GM19395 (cell line): ENCODE data around the gene CBX2.
"Not testable (repeated sequence)": the region's sequence is repeated elsewhere in the genome, so short reads cannot be mapped to it uniquely, and the experiment has no call there.

Source experiments
- ATAC-seq: cut with Tn5 transposase; IDR thresholded peaks from one replicate; pipeline ENCODE4 v1.9.1; 2021; ENCODE audit warnings: mild to moderate bottlenecking, moderate library complexity; ENCODE audit not compliant: unreplicated experiment

Gene CBX2

DNA sequence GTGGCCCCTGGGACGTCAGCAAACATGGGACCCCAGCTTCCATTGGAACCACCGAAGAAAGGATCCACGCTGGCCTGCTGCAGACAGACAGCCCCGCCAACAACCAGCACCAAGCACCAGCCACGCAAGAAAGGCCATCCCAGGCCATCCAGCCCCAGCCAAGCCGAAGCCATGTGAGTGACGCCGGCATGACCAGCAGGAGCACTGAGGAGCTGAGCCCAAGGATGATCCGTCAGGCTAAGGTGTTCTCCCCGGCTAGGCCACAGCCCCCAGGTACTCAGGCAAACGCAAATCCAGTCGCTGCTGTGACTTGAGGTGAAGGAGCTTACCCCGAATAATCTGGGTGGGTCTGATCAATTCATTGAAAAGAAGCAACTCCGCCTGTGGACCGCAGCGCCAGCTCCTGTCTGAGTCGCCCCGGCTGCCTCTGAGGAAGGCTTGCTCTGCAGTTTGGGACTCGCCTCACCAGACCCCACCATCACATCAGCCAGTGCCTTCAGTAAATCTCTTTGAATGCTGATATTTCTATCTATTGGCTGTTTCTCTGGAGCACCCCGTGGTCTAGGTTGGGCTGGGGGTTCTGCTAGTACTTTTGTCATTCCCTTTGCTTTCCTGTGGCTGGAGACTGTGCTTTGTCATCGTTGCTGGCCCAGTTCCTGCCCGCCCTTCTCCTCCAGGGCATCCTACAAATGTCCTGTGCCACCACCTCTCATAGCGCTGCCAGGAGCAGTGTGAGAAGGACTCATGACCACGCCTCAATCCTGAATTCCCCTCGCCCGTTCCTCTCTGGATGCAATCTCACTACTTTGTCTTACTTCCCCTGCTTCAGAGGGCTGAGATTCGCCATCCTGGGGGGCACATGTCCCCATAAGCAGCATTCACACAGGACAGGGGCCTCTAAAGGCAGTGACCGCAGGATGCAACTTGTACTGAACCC is 8.1 kb upstream of the CBX2 start:
- no peak for ATAC-seq

DNA sequence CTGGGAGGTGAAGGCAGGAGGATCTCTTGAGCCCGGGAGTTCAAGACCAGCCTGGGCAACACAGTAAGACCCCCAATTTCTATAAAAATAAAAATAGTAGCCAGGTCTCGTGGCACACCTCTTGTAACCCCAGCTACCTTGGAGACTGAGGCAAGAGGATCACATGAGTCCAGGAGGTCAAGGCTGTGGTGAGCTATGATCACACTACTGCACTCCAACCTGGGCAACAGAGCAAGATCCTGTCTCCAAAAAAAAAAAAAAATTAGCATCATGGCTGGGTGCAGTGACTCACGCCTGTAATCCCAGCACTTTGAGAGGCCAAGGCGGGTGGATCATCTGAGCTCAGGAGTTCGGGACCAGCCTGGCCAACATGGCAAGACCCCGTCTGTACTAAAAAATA is 6.7 kb upstream of the CBX2 start:
- no peak for ATAC-seq

DNA sequence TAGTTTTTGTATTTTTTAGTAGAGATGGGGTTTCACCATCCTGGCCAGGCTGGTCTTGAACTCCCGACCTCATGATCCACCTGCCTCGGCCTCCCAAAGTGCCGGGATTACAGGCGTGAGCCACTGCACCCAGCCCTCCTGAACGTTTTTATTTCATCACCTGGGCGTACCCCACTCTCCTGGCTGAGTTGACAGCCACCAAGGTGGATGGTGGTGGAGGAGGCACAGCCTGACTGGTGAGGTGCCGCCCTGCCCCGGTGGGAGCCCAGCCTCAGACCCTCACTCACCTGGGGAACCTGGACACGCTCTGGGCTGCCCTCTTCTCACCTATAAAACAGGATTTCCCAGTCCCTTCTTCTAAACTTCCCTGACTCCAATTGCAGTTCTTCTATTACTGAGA is 5.2 kb upstream of the CBX2 start:
- ATAC-seq, result not testable (repeated sequence)

DNA sequence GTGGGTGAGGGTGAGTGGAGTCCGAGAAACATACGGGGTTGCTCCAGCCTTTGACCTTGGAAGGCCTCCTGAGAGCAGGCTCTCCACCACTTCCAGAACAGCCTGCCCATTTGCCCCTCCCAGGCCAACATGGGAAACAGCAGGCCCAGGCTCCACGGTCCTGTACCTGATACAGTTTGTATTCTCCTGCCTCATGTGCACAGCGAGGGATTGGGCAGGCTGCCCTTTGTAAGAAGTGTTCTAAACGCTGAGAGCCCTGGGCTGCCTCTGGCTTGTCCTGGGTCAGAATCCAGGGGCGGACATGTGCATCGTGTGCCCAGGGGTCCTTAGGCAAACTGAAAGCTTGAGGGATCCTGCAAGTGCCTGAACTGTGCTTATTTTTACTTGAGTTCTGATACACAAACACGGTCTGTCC is 3.4 kb upstream of the CBX2 start:
- ATAC-seq, result no peak

DNA sequence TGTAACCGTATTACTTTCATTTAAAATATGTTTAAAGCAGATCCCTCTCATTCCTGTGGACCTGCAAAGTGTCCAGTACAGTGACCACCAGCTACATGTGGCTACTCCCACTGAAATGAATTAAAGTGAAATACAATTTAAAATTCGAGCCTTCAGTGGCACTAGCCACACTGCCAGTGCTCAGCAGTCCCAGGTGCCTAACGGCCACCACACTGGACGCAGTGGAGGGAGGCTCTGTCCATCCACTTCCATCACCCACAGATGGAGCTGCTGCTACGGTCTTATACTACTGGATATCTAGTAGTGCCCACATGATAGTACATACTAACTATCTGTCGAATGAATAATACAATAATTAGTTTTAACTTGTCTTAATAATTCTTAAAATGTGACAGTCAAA is 2.3 kb upstream of the CBX2 start:
- no peak for ATAC-seq

DNA sequence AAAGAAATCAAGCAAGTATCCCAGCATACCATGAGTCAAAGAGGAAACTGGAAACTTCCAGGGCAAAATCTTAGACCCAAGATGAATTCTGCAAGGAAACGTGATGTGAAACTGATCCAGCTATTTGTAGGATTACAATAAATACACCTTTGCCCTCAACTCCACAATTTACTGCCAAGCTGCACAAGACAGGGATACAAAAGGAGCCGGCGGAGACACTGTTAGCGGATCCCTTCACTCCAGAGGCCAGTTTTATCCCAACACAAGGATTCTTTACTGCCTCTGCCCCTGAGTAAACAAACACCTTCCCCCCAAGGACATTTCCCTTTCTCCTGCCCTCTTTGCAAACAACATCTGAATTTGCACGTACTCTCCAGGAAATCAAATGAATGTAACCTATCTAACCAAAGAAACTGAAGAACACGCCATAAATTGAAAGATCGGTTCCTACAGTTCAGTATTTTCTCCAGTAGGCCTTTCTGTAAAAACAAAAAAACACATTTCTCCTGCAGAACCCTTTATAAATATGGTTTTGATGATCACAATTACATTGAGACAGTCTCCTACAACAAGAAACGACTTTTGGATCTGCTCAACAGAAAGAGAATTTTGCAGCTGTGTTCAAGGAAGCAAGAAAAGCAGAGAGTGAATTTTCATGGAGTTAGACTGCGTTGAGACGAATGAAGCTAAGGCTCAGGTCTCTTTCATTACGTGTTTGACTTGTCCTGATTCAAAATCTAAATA is 1.4 kb upstream of the CBX2 start:
- no peak for ATAC-seq

DNA sequence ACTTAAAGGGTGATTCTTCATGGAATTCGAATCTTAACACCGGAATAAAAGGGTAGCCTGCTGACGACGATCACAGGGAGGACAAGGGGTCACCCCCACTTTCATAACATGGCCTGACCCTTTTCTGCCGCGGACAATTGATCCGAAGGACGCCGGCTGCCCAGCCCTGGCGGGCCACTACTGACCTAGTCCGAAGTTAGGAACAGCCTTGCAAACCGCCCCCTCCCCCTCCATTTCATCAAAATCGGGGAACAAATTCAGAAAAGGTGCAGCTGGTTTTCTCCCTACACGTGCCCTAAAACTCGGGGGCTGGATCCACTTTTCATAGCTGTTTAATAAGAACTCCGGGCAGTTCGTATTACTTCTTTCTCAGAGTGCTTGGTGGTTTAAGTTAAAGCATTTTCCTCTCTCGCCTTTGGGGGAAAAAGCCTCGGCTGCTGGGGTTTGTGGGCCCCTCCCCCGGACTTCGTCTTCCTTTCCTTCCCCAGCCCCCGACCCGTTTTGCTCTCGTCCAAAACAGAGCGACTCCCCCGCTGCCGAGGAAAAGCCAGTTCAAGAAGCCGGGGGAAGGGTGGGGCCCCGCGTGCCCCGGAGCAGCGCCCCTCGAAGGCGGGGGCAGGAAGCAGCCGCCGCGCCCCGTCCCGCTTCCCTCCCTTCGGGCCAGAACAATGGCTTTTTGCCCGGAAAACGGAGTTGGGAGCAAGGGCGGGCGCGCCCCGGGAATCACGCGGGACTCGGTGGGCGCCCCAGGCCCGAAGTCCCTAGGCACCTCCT is 641 bp upstream of the CBX2 start:
- no peak for ATAC-seq

DNA sequence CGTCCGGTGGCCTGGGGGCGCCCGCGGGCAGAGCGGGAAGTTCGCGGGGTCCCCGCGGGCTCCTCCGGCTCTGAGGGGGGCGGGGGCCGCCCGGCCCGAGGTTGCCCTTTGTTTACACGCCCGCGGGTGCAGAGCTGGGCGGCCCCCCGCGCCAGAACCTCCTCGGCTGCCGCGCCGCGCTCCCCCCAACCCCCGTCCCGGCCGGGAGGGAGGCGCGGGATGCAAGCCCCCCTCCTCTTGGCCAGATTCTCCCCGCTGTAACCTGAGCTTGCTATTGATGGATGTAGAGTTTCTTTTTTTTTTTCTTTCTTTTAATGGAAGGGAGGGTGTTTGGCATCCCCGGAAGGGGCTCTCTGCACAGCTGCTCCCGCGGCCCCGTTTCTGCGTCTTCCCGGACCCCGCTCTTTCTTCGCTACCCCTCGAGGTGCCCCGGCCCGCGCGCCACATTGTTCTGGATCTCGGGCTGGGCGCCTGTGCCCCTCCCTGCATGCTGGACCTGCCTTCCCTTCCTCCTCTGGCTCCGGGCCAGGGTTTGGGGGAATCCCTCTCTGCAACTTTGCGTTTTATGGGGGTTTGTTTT is 646 bp downstream of the CBX2 start:
- no peak for ATAC-seq

DNA sequence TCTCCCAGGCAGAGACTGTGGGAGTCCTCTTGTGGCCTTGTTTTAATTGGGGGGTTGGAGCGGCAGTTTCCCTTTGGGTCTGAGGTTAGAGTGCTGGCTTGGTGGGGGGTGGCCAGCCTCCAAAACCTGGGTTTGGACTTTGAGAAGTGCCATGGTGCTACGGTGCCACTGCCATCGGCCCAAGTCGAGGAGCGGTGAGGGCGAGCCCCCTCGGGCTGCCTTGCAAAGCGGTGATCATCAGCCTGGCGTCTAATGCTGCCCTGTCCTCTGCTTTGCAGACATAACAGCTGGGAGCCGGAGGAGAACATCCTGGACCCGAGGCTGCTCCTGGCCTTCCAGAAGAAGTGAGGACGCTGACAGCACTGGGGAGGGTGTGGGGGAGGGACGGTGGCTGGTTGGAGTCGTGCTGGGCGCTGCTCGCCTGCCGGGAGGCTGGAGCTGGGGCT is 1.2 kb downstream of the CBX2 start:
- ATAC-seq, result no peak

DNA sequence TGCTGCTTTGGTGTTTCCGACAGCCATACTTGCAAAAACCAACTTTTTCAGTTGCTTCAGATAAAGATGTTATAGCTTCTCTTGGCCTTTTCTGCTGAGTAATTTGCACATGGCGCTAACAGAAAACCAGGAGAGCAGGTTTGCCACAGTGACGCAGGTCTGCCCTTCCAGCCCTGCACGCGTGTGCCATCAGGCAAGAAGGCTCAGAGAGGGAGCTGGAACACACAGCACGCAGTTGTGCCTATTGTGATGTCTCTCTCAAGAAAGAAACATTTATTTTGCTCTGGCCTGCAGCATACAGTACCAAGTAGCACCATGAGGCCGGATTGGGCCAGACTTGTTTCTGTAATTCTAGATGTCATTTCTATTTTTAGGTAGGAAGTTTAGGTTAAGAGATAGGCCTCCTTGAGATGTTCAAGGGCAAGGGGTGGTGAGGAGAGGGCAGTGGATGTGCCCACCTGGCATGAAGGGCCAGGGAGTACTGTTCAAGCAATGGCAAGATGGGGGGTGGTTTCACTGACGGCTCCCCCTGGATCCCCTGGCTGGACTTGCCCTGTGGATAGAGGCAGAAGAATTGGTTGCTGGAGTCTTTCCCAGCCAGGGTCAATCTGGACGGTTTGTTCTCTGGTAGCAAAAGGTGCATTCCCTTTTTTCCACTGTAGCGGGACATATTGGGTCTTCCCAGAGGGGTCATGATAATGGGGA is 1.9 kb downstream of the CBX2 start:
- ATAC-seq, result no peak

DNA sequence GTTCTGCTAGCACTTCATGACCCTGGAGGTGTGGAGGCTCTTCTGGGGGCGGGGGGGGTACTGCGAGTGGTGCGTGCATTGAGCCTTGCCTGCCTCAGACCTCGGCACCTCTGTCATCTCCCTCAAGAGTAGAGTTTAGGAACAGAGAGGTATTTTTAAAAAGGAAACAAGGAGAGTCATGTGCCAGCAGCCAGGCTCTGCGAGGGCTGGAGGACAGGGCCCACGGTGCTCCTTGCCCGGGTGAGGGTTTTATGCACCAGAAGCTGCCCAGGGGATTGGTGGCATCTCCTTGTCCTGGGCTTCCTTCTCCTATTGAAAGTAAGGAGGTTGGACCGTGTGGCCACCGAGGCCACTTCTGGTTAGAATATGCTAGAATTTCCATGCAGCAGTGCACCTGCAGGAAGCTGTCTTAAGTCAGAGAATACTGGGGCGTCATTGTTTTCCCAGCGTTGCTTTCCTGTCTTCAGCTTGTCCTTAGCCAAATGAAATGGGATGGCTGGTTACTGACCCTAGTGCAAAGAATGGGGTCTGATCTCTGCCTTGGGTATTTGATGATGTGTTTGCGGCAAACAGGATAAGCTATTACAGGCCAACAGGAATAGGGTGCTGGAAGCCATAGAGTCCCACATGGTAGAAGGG is 3.2 kb downstream of the CBX2 start:
- no peak for ATAC-seq

DNA sequence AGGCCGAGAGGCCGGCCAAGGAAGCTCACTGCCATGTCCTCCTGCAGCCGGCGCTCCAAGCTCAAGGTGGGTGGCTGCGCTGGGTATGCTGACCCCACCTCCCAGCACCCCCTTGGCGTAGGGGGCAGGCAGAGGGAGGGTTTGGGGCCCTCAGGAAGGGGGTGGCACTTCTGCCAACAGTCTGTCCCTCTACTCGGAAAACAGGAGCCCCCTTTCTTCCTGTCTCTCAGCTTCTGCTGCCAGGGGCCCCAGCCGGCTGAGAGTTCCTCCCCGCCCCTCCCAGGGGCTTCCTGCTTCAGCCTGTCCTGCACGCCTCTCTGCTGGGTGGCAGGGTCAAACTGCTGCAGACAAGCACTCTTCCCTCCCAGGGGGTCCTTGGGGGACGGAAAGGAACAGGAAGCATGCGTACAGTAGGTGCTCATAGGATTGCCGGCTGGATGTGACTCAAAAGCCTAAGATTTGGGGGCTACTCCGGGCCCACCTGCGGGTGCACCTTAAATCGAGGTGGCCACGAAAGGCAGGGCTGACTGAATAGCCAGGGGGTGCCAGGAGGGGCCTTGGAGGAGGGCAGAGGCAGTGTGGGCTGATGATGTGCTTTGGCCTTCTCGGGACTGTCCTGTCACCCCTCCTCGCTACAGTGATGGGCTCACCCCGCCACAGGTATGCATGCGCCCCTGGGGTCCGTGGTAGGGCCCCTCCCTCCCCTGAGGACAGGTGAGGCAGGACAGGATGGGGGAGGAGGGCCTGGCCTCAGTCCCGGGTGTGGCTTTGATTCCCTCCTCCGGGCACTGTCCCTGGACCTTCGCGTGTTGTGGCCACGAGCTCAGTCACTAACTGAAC is 4.0 kb downstream of the CBX2 start:
- ATAC-seq, result no peak

DNA sequence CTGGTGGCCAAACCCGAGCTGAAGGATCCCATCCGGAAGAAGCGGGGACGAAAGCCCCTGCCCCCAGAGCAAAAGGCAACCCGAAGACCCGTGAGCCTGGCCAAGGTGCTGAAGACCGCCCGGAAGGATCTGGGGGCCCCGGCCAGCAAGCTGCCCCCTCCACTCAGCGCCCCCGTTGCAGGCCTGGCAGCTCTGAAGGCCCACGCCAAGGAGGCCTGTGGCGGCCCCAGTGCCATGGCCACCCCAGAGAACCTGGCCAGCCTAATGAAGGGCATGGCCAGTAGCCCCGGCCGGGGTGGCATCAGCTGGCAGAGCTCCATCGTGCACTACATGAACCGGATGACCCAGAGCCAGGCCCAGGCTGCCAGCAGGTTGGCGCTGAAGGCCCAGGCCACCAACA is 5.9 kb downstream of the CBX2 start:
- ATAC-seq, result no peak

DNA sequence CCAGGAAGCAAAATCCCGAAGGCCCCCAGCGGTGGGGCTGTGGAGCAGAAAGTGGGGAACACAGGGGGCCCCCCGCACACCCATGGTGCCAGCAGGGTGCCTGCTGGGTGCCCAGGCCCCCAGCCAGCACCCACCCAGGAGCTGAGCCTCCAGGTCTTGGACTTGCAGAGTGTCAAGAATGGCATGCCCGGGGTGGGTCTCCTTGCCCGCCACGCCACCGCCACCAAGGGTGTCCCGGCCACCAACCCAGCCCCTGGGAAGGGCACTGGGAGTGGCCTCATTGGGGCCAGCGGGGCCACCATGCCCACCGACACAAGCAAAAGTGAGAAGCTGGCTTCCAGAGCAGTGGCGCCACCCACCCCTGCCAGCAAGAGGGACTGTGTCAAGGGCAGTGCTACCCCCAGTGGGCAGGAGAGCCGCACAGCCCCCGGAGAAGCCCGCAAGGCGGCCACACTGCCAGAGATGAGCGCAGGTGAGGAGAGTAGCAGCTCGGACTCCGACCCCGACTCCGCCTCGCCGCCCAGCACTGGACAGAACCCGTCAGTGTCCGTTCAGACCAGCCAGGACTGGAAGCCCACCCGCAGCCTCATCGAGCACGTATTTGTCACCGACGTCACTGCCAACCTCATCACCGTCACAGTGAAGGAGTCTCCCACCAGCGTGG is 6.5 kb downstream of the CBX2 start:
- ATAC-seq, result no peak

DNA sequence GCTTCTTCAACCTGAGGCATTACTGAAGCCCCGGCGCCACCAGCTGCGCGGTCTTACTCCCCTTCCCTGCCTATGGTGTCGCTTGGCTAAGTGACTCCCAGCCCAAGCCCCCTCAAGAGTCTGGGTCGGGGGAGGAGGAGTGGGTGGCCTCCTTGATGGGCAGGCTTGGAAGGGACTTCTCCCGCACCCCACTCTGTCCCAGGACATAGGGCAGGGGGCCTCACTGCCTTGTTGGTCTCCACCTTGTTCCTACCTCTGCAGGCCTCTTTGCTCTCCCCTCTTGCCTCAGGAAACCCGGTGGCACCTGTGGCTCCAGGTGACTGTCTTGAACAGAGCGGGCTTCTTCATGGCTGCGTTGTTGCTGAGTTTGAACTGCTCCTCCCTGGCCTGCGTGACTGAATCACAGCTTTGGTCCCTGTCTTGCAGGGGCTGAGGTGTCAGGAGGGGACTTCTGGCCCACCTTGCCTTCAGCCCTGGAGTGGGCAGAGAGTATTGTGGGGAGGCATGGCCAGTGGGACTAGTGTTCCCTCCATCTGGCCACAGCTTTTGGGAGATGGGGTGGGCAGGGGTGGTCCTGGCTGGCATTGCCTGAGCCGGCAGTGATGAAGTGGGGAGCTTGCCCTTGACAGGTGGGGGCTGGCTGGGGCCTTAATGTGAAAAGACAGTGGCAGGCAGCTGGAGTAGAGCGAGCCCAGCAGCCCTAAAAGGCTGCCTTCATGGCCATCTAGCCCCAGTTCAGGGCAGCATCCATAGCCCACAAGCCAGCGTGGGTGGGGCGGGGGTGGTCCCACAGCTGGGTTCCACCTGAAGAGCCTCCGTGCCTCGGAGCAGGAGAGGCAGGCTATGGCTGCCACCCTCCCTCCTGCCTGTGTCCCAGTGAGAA is 7.3 kb downstream of the CBX2 start:
- ATAC-seq, result no peak

DNA sequence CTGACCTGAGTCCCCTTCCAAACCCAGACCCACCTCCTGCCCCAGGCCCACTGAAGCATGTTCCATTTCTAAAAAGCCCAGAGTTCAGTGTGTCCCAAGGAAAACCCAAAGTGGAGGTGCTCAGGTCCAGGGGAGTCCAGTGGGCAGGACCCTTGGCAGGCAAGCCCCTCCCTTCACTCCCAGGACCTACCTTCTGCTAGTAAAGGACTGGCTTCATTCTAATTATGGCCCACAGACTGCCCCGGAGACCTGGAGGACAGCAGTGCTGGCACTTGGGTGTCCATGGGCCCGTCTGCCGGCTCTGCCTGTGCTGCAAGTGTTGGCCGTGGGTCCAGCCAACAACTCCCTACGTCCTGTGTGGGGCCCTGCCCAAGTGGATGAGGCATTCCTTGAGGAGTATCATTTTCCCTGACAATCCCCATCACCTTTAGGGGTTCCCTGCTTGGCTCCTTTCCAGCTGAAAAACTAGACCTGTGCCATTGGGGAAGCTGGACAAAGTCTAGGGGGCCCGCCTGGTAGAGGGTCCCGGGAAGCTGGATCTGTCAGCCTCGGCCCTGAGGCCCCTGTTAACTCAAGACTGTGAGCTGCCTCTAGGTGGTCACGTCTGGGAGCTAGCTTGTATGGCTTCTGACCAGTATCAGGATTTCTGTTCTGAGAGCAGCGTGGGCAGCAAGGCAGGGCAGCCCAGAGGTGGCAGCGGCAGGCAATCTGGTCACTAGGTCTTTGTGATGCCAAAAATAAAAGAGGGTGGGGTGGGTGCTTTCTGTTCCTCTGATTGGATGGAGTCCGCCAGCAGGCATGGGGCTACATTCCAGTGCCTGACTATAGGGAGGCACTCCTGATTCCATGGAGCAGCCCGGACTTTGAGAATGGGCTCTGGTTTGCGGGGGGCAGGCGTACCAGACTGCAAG is 8.2 kb downstream of the CBX2 start:
- no peak for ATAC-seq
